ENCODE results near the gene PON1.
A peak's percentile ranks its signal among the peaks of the same experiment; 100 is the strongest.

The PON1 gene

GRCh38 chr7:95317546-95317945 is 6.8 kb downstream of the PON1 start:
- DNase-seq (ENCODE audit: low read depth in 2 of 2) = no peak

- no peak for DNase-seq (ENCODE audit: low read depth in 2 of 2)
These were observed 7.7 kb downstream of the PON1 start for GRCh38 chr7:95316588-95316987.

GRCh38 chr7:95312561-95312960 is 11.8 kb downstream of the PON1 start:
- DNase-seq (ENCODE audit: low read depth in 2 of 2) = no peak

- DNase-seq (ENCODE audit: low read depth in 2 of 2) = no peak
These were observed 12.9 kb downstream of the PON1 start for GRCh38 chr7:95311389-95311788.

- DNase-seq (ENCODE audit: low read depth in 2 of 2) = no peak
These were observed 14.4 kb downstream of the PON1 start for GRCh38 chr7:95309951-95310350.

GRCh38 chr7:95304990-95305389 is 19.3 kb downstream of the PON1 start:
- DNase-seq (ENCODE audit: low read depth in 2 of 2) = no peak

- no peak for DNase-seq (ENCODE audit: low read depth in 2 of 2)
These were observed 21.1 kb downstream of the PON1 start for GRCh38 chr7:95303013-95303905.

GRCh38 chr7:95298091-95298490 is 26.2 kb downstream of the PON1 start:
- no peak for DNase-seq (ENCODE audit: low read depth in 2 of 2)

- no peak for DNase-seq (ENCODE audit: low read depth in 2 of 2)
These were observed 27.3 kb downstream of the PON1 start for GRCh38 chr7:95297041-95297440.

GRCh38 chr7:95296456-95296855 is 27.9 kb downstream of the PON1 start:
- DNase-seq (ENCODE audit: low read depth in 2 of 2) = no peak

GRCh38 chr7:95295397-95295796 is 28.9 kb downstream of the PON1 start:
- no peak for DNase-seq (ENCODE audit: low read depth in 2 of 2)

GRCh38 chr7:95290166-95290830 is 34.0 kb downstream of the PON1 start:
- no peak for DNase-seq (ENCODE audit: low read depth in 2 of 2)

GRCh38 chr7:95286096-95286495 is 38.2 kb downstream of the PON1 start:
- no peak for DNase-seq (ENCODE audit: low read depth in 2 of 2)

- no peak for DNase-seq (ENCODE audit: low read depth in 2 of 2)
These were observed 44.9 kb downstream of the PON1 start for GRCh38 chr7:95279417-95279816.

- no peak for DNase-seq (ENCODE audit: low read depth in 2 of 2)
These were observed 48.2 kb downstream of the PON1 start for GRCh38 chr7:95276114-95276513.

GRCh38 chr7:95269640-95270039 is 54.7 kb downstream of the PON1 start:
- no peak for DNase-seq (ENCODE audit: low read depth in 2 of 2)

- DNase-seq (ENCODE audit: low read depth in 2 of 2) = no peak
These were observed 56.6 kb downstream of the PON1 start for GRCh38 chr7:95267754-95268153.

GRCh38 chr7:95265634-95266033 is 58.7 kb downstream of the PON1 start:
- DNase-seq (ENCODE audit: low read depth in 2 of 2) = no peak

GRCh38 chr7:95264363-95264891 is 59.9 kb downstream of the PON1 start:
- peak; percentile 23 to 29 for DNase-seq (ENCODE audit: low read depth in 2 of 2)

GRCh38 chr7:95263785-95264362 is 60.5 kb downstream of the PON1 start:
- no peak for DNase-seq (ENCODE audit: low read depth in 2 of 2)

- no peak for DNase-seq (ENCODE audit: low read depth in 2 of 2)
These were observed 61.5 kb downstream of the PON1 start for GRCh38 chr7:95262875-95263274.

GRCh38 chr7:95261895-95262415 is 62.4 kb downstream of the PON1 start:
- DNase-seq (ENCODE audit: low read depth in 2 of 2) = no peak

Data from fibroblast of skin of left biceps (primary cell).